Measurements from ENCODE around the gene OR4D1.

OR4D1 gene

GRCh38 chr17:58166682-58167081 lies 18.5 kb downstream of the OR4D1 start, which contains the start of gene OR4D2:
TSS of gene OR4D2 (plus strand) at chr17:58166982. CDS start at chr17:58169656, 2,674 bp downstream.
- Histone ChIP-seq H3K18ac (ENCODE audit: low read depth in 1 of 2, low read length in 2 of 2) (no peak within 1 kb of the TSS), H3K36me3 (ENCODE audit: control insufficient read depth in 1 of 2, insufficient read depth in 2 of 2, low read depth in 1 of 2, low read length in 2 of 2) (no peaks in the 10 kb centered on the region), H2BK5ac (ENCODE audit: low read depth, low read length, poor library complexity, severe bottlenecking) (no peak within 1 kb of the TSS), H3K23ac (ENCODE audit: low read length in 2 of 2) (no peak within 1 kb of the TSS), H3K27ac (ENCODE audit: low read length, poor library complexity, severe bottlenecking) (no peak within 1 kb of the TSS), H3K27me3 (ENCODE audit: control insufficient read depth in 1 of 2, insufficient read depth in 1 of 2, low read length in 2 of 2) (peaks cover 30 to 55% of the 10 kb centered on the region in 2 experiments), H4K91ac (ENCODE audit: low read length) (no peak within 1 kb of the TSS), H2AFZ (ENCODE audit: low read depth, low read length) (no peak within 1 kb of the TSS), H3K4ac (ENCODE audit: low read depth in 1 of 2, low read length in 2 of 2) (no peak within 1 kb of the TSS), H4K8ac (ENCODE audit: low read length) (no peak within 1 kb of the TSS), H3K9ac (ENCODE audit: low read length) (no peak within 1 kb of the TSS), H3K9me3 (ENCODE audit: control insufficient read depth, low read length) (no peaks in the 10 kb centered on the region), H2AK5ac (ENCODE audit: low read length, severe bottlenecking) (no peak within 1 kb of the TSS), H3K79me1 (replicated peaks; ENCODE audit: low read length, poor library complexity, severe bottlenecking) (no peaks in the 10 kb centered on the region), H3K4me2 (ENCODE audit: low read length, poor library complexity, severe bottlenecking) (no peak within 1 kb of the TSS), H3K4me3 (ENCODE audit: insufficient read depth in 1 of 2, low read depth in 1 of 2, low read length in 2 of 2) (no peak within 1 kb of the TSS), H2BK12ac (ENCODE audit: low read length in 2 of 2) (no peak within 1 kb of the TSS), H2BK120ac (ENCODE audit: low read depth, low read length) (no peak within 1 kb of the TSS), H3K4me1 (ENCODE audit: control insufficient read depth, insufficient read depth, low read depth, low read length) (no peaks in the 10 kb centered on the region), H3K14ac (ENCODE audit: low read length in 2 of 2) (no peak within 1 kb of the TSS), H2BK15ac (ENCODE audit: low read depth, poor library complexity, severe bottlenecking) (no peak within 1 kb of the TSS)
- WGBS, result 57% methylated on average over 5 of the region's 6 CpGs
- DNase-seq, result no peak

GRCh38 chr17:58170622-58171021 lies 22.4 kb downstream of the OR4D1 start:
- no peak overlapping the region for H4K91ac ChIP-seq (ENCODE audit: low read length)

DNA sequence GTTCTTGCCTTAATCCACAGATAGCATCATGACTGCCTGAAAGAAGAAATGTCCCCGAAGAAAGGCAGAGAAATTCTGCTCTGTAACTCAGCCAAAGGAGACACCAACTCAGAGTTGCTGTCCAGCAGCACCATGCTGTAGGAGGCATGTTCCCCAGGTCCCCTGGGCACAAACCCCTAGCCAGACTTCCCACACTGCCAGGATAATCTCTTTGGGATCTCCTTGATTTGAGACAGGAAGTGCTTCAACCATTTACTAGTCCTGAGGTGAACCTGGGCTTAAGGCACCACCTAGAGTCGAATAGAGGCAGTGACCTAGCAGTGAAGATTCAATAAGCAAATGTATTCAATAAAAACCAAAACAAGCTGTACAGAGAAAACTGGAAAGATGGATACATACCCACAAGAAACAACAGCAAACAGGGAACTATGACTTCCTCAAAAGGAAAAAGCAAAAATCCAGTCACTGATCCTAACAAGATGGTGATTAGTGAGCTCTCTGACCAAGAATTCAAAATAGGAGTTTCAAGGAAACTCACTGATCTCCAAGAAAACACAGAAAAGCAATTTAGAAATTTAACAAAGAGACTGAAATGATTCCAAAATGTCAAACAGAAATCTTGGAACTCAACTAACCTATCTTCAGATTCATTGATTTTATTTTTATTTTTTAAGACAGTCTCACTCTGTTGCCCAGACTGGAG lies 24.3 kb downstream of the OR4D1 start:
- DNase-seq, result peak; percentile 10
- Histone ChIP-seq H3K14ac (ENCODE audit: low read length in 2 of 2) (no peak overlapping the region), H3K79me1 (replicated peaks; ENCODE audit: low read length, poor library complexity, severe bottlenecking) (no peaks in the 10 kb centered on the region), H3K9me3 (ENCODE audit: control insufficient read depth, low read length) (no peaks in the 10 kb centered on the region), H2BK15ac (ENCODE audit: low read depth, poor library complexity, severe bottlenecking) (no peak overlapping the region), H3K18ac (ENCODE audit: low read depth in 1 of 2, low read length in 2 of 2) (no peak overlapping the region), H3K23ac (ENCODE audit: low read length in 2 of 2) (no peak overlapping the region), H4K8ac (ENCODE audit: low read length) (no peak overlapping the region), H3K9ac (ENCODE audit: low read length) (no peak overlapping the region), H3K4me2 (ENCODE audit: low read length, poor library complexity, severe bottlenecking) (no peak overlapping the region), H3K4me3 (ENCODE audit: insufficient read depth in 1 of 2, low read depth in 1 of 2, low read length in 2 of 2) (no peak overlapping the region), H2BK5ac (ENCODE audit: low read depth, low read length, poor library complexity, severe bottlenecking) (no peak overlapping the region), H3K27ac (ENCODE audit: low read length, poor library complexity, severe bottlenecking) (no peak overlapping the region), H3K36me3 (ENCODE audit: control insufficient read depth in 1 of 2, insufficient read depth in 2 of 2, low read depth in 1 of 2, low read length in 2 of 2) (no peaks in the 10 kb centered on the region), H3K4me1 (ENCODE audit: control insufficient read depth, insufficient read depth, low read depth, low read length) (no peaks in the 10 kb centered on the region), H3K27me3 (ENCODE audit: control insufficient read depth in 1 of 2, insufficient read depth in 1 of 2, low read length in 2 of 2) (peaks cover 23 to 56% of the 10 kb centered on the region in 2 experiments), H4K91ac (ENCODE audit: low read length) (no peak overlapping the region), H2BK120ac (ENCODE audit: low read depth, low read length) (no peak overlapping the region), H2BK12ac (ENCODE audit: low read length in 2 of 2) (no peak overlapping the region), H3K4ac (ENCODE audit: low read depth in 1 of 2, low read length in 2 of 2) (no peak overlapping the region), H2AK5ac (ENCODE audit: low read length, severe bottlenecking) (no peak overlapping the region), H2AFZ (ENCODE audit: low read depth, low read length) (no peak overlapping the region)
- WGBS, result 45% methylated on average over 2 of the region's 2 CpGs

More at GRCh38 chr17:58170622-58171021, 22.4 kb downstream of the OR4D1 start:
- WGBS, result 50% methylated on average over 2 of the region's 4 CpGs
- Histone ChIP-seq H4K8ac (ENCODE audit: low read length) (no peak overlapping the region), H3K79me1 (replicated peaks; ENCODE audit: low read length, poor library complexity, severe bottlenecking) (no peaks in the 10 kb centered on the region), H3K4me3 (ENCODE audit: insufficient read depth in 1 of 2, low read depth in 1 of 2, low read length in 2 of 2) (no peak overlapping the region), H3K4me2 (ENCODE audit: low read length, poor library complexity, severe bottlenecking) (no peak overlapping the region), H3K23ac (ENCODE audit: low read length in 2 of 2) (no peak overlapping the region), H2AK5ac (ENCODE audit: low read length, severe bottlenecking) (no peak overlapping the region), H3K9ac (ENCODE audit: low read length) (no peak overlapping the region), H2BK15ac (ENCODE audit: low read depth, poor library complexity, severe bottlenecking) (no peak overlapping the region), H2BK12ac (ENCODE audit: low read length in 2 of 2) (no peak overlapping the region), H2BK120ac (ENCODE audit: low read depth, low read length) (no peak overlapping the region), H3K27ac (ENCODE audit: low read length, poor library complexity, severe bottlenecking) (no peak overlapping the region), H3K4me1 (ENCODE audit: control insufficient read depth, insufficient read depth, low read depth, low read length) (no peaks in the 10 kb centered on the region), H2AFZ (ENCODE audit: low read depth, low read length) (no peak overlapping the region), H3K18ac (ENCODE audit: low read depth in 1 of 2, low read length in 2 of 2) (no peak overlapping the region), H3K9me3 (ENCODE audit: control insufficient read depth, low read length) (no peaks in the 10 kb centered on the region), H3K4ac (ENCODE audit: low read depth in 1 of 2, low read length in 2 of 2) (no peak overlapping the region), H3K27me3 (ENCODE audit: control insufficient read depth in 1 of 2, insufficient read depth in 1 of 2, low read length in 2 of 2) (peaks cover 26 to 55% of the 10 kb centered on the region in 2 experiments), H3K36me3 (ENCODE audit: control insufficient read depth in 1 of 2, insufficient read depth in 2 of 2, low read depth in 1 of 2, low read length in 2 of 2) (no peaks in the 10 kb centered on the region), H2BK5ac (ENCODE audit: low read depth, low read length, poor library complexity, severe bottlenecking) (no peak overlapping the region), H3K14ac (ENCODE audit: low read length in 2 of 2) (no peak overlapping the region)
- DNase-seq, result no peak

- Histone ChIP-seq H3K4me1 (ENCODE audit: control insufficient read depth, insufficient read depth, low read depth, low read length) (no peaks in the 10 kb centered on the region), H2AK5ac (ENCODE audit: low read length, severe bottlenecking) (no peak overlapping the region), H4K91ac (ENCODE audit: low read length) (no peak overlapping the region), H3K9me3 (ENCODE audit: control insufficient read depth, low read length) (no peaks in the 10 kb centered on the region), H3K27me3 (ENCODE audit: control insufficient read depth in 1 of 2, insufficient read depth in 1 of 2, low read length in 2 of 2) (peaks cover 11 to 51% of the 10 kb centered on the region in 2 experiments), H3K4ac (ENCODE audit: low read depth in 1 of 2, low read length in 2 of 2) (no peak overlapping the region), H2BK120ac (ENCODE audit: low read depth, low read length) (no peak overlapping the region), H3K18ac (ENCODE audit: low read depth in 1 of 2, low read length in 2 of 2) (no peak overlapping the region), H3K23ac (ENCODE audit: low read length in 2 of 2) (no peak overlapping the region), H3K9ac (ENCODE audit: low read length) (no peak overlapping the region), H3K79me1 (replicated peaks; ENCODE audit: low read length, poor library complexity, severe bottlenecking) (no peaks in the 10 kb centered on the region), H3K4me2 (ENCODE audit: low read length, poor library complexity, severe bottlenecking) (no peak overlapping the region), H2AFZ (ENCODE audit: low read depth, low read length) (no peak overlapping the region), H3K14ac (ENCODE audit: low read length in 2 of 2) (no peak overlapping the region), H3K4me3 (ENCODE audit: insufficient read depth in 1 of 2, low read depth in 1 of 2, low read length in 2 of 2) (no peak overlapping the region), H2BK5ac (ENCODE audit: low read depth, low read length, poor library complexity, severe bottlenecking) (no peak overlapping the region), H3K36me3 (ENCODE audit: control insufficient read depth in 1 of 2, insufficient read depth in 2 of 2, low read depth in 1 of 2, low read length in 2 of 2) (no peaks in the 10 kb centered on the region), H2BK15ac (ENCODE audit: low read depth, poor library complexity, severe bottlenecking) (no peak overlapping the region), H4K8ac (ENCODE audit: low read length) (no peak overlapping the region), H2BK12ac (ENCODE audit: low read length in 2 of 2) (no peak overlapping the region), H3K27ac (ENCODE audit: low read length, poor library complexity, severe bottlenecking) (no peak overlapping the region)
- 49% methylated on average over 2 of the region's 3 CpGs for WGBS
- no peak for DNase-seq
These were observed 26.7 kb downstream of the OR4D1 start for GRCh38 chr17:58174871-58175270.

All from mesenchymal stem cell (in vitro differentiated cells and primary cell).